CD4-positive, CD25-positive, alpha-beta regulatory T cell (primary cell): Measurements from ENCODE around the gene KCTD1. TPM values are rescaled to one million over a fixed set of nuclear protein-coding genes. Genes with fewer than 3 reads are reported as not detected.

Experiments
- ATAC-seq, 2 donors: fragments of 150-1000 bp; cut with Tn5 transposase; one replicate each; pipeline ENCODE4 v1.10.0; 2021; ENCODE audit warnings: low read depth in 2 of 2, moderate number of reproducible peaks in 2 of 2, moderate library complexity in 1 of 2
- DNase-seq, 3 donors: peaks; one replicate each; pipeline versions ENCODE4 v3.0.0 to v3.0.0-alpha.2; 2012 to 2022; ENCODE audit warnings: mixed read lengths in 1 of 3
- H3K27ac ChIP-seq: one replicate; pipeline ENCODE4 v1.7.0; 2013; ENCODE audit warnings: mild to moderate bottlenecking, low read length; ENCODE audit not compliant: insufficient read depth, poor library complexity, severe bottlenecking
- H3K27me3 ChIP-seq: one replicate; pipeline ENCODE4 v1.7.0; 2013; ENCODE audit warnings: low read length; ENCODE audit not compliant: control insufficient read depth, insufficient read depth
- H3K36me3 ChIP-seq: one replicate; pipeline ENCODE4 v1.7.0; 2013; ENCODE audit warnings: mild to moderate bottlenecking, low read length, moderate library complexity; ENCODE audit not compliant: control insufficient read depth, insufficient read depth
- H3K4me1 ChIP-seq: 2 replicates; pipeline ENCODE4 v1.7.0; 2013; ENCODE audit warnings: mild to moderate bottlenecking, low read length; ENCODE audit not compliant: insufficient read depth, control insufficient read depth, poor library complexity, severe bottlenecking
- H3K4me3 ChIP-seq: one replicate; pipeline ENCODE4 v1.7.0; 2013; ENCODE audit warnings: low read depth, mild to moderate bottlenecking, low read length, moderate library complexity
- H3K9me3 ChIP-seq, 2 experiments: 1 replicate in 1 of 2; 2 replicates in 1 of 2; pipeline ENCODE4 v1.7.0; 2013; ENCODE audit warnings: low read length in 2 of 2, mild to moderate bottlenecking in 1 of 2, moderate library complexity in 1 of 2; ENCODE audit not compliant: control insufficient read depth in 2 of 2
- H3K27ac Mint-ChIP-seq, 3 donors: one replicate each; pipeline ENCODE4 v1.8.0; 2020 to 2022; ENCODE audit warnings: mild to moderate bottlenecking in 3 of 3, mixed read lengths in 3 of 3, moderate library complexity in 2 of 3
- H3K27me3 Mint-ChIP-seq: one replicate; pipeline ENCODE4 v1.8.0; 2022; ENCODE audit warnings: mild to moderate bottlenecking, mixed read lengths
- H3K36me3 Mint-ChIP-seq: one replicate; pipeline ENCODE4 v1.8.0; 2020; ENCODE audit warnings: mixed read lengths
- H3K4me1 Mint-ChIP-seq, 4 donors: one replicate each; pipeline ENCODE4 v1.8.0; 2020 to 2022; ENCODE audit warnings: mixed read lengths in 4 of 4, mild to moderate bottlenecking in 1 of 4
- H3K4me3 Mint-ChIP-seq, 4 donors: one replicate each; pipeline ENCODE4 v1.8.0; 2020 to 2022; ENCODE audit warnings: mild to moderate bottlenecking in 4 of 4, mixed read lengths in 4 of 4, moderate library complexity in 3 of 4
- H3K9me3 Mint-ChIP-seq, 7 donors: one replicate each; pipeline ENCODE4 v1.8.0; 2020 to 2022; ENCODE audit warnings: mixed read lengths in 7 of 7, mild to moderate bottlenecking in 3 of 7, moderate library complexity in 2 of 7
- polyA plus RNA-seq, 4 donors: library from polyadenylated mRNA; unstranded; fragments of 300-500 nt; fragmentation: Illumina TruSeq; gene quantifications; one replicate each; pipeline ENCODE4 v1.2.3, GENCODE V29; 2021
- total RNA-seq: library from RNA; stranded (reverse); gene quantifications from one replicate; pipeline ENCODE4 v1.2.3, GENCODE V29; 2022

Gene KCTD1
- total and polyA plus RNA-seq, 5 donors from 2014 or later, result 0.14 to 2.0 (median 0.26) TPM; not detected in 2

DNA sequence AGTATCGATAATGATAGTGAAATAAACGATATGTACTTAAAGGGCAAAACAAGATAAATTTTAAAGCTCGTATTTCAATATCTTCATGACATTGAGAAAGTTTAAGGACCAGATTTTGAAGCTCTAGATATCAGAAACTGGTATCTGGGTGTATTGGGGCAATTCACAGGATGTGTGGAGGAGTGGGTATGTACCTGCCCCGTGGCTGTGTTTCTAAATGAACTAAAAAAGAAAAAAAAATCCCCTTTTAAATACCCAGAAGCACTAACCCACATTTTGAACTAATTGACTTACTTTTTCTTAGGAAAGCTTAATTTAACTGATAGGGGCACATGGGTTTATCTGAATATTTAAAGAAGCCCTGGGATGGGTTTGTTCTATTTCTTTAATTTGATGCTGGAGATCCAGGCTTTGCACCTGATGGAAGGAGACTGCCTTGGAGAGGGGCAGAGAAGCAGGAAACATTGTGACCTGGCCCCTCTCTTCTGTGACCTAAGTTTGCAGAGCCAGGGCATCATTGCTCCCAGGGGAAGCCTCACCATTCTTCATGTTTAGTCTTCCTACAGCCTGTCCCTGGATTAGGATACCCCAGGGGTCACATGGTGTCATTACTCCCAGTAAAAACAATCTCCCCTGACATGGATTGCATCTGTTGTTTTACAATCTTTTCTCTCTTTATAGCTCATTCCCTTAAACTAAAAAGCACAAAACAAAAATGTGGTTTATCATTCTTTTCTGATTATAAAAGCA lies 7.6 kb upstream of the KCTD1 start:
- Mint-ChIP-seq H3K4me1 (peaks cover 0 to 15% (median 0%) of the 10 kb centered on the region in 4 donors), H3K36me3 (no peaks in the 10 kb centered on the region), H3K27me3 (peaks cover 56% of the 10 kb centered on the region), H3K27ac (no peak overlapping the region), H3K4me3 (no peak overlapping the region), H3K9me3 (no peaks in the 10 kb centered on the region)
- H3K9me3 ChIP-seq, result no peaks in the 10 kb centered on the region
- H3K27ac ChIP-seq, result no peak overlapping the region
- H3K4me1 ChIP-seq, result no peaks in the 10 kb centered on the region
- peaks cover 25% of the 10 kb centered on the region for H3K27me3 ChIP-seq
- ATAC-seq, result no peak
- H3K36me3 ChIP-seq, result no peaks in the 10 kb centered on the region
- no peak for DNase-seq
- no peak overlapping the region for H3K4me3 ChIP-seq

- no peak overlapping the region for H3K27ac Mint-ChIP-seq
- H3K4me3 Mint-ChIP-seq, result no peak overlapping the region
- DNase-seq (no peak), ATAC-seq (no peak)
- Histone ChIP-seq H3K4me1 (peaks cover 10% of the 10 kb centered on the region), H3K27me3 (peaks cover 25% of the 10 kb centered on the region), H3K9me3 (no peaks in the 10 kb centered on the region), H3K4me3 (no peak overlapping the region), H3K36me3 (no peaks in the 10 kb centered on the region), H3K27ac (no peak overlapping the region)
- H3K9me3 Mint-ChIP-seq, result no peaks in the 10 kb centered on the region
- H3K36me3 Mint-ChIP-seq, result no peaks in the 10 kb centered on the region
- peaks cover 0 to 16% (median 3%) of the 10 kb centered on the region in 4 donors for H3K4me1 Mint-ChIP-seq
- peaks cover 50% of the 10 kb centered on the region for H3K27me3 Mint-ChIP-seq
These were observed 5.6 kb upstream of the KCTD1 start for GRCh38 chr18:26553943-26554342.

DNA sequence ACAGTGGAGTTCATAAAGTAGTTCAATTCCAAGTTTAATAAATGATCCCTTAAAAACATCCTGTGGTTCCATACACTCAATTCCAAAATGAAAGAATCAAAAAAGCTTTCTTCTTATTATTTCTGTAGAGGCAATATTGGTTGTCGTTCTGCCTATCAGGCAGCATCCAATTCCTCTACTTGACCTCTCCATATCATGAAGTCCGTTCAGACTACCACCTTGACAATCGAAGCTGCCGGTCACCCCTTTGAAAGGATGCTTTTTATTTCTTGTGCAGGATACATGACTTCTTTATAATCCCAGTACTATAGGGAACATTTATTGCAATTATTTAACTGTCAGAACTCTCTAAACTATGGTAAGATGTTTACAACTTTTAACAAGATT lies 3.3 kb upstream of the KCTD1 start:
- peak overlapping the region in 1 of 3 donors; percentile 79 for H3K27ac Mint-ChIP-seq
- H3K27me3 Mint-ChIP-seq, result peaks cover 44% of the 10 kb centered on the region
- Histone ChIP-seq H3K4me3 (no peak overlapping the region), H3K27ac (no peak overlapping the region), H3K4me1 (peaks cover 17% of the 10 kb centered on the region), H3K27me3 (peaks cover 23% of the 10 kb centered on the region), H3K36me3 (no peaks in the 10 kb centered on the region), H3K9me3 (no peaks in the 10 kb centered on the region)
- peak overlapping the region in 3 of 4 donors; percentile 7 to 51 (median 41) for H3K4me3 Mint-ChIP-seq
- H3K4me1 Mint-ChIP-seq, result peaks cover 0 to 17% (median 6%) of the 10 kb centered on the region in 4 donors
- no peaks in the 10 kb centered on the region for H3K36me3 Mint-ChIP-seq
- H3K9me3 Mint-ChIP-seq, result no peaks in the 10 kb centered on the region
- ATAC-seq, result no peak
- DNase-seq, result no peak

DNA sequence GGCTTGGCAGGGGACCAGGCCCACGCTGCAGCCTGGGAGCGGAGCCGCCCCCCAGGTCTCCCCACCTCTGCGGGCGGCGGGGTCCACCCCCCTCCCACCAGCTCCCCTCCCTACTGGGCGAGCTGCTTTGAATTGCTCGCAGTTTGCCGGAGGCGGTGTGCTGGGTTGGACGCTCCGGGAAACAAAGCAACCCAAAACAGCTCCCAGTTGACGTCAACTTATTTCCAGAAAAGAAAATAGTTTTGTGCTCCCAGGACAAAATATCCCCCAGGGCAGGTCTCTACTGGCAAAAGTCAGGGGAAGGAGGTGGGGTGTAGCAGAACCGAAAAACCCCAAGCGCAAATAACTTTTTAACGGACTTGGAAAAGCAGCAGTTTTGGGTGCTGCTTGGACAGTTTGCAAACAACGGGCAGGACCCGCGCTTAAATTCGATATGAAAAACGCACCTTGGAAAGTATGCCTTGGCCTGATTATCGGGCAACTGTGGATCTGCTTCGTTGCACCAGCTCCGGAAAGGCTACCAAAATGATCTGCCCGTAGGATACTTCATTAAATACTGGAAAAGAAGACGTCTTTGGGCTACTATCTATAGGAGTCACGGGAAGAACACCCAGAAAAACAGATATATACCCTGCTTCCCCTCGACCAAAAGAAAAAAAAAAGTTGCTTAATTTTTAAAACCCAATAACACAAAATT lies 2.8 kb upstream of the KCTD1 start:
- peaks cover 44% of the 10 kb centered on the region for H3K27me3 Mint-ChIP-seq
- H3K4me3 ChIP-seq, result no peak overlapping the region

DNA sequence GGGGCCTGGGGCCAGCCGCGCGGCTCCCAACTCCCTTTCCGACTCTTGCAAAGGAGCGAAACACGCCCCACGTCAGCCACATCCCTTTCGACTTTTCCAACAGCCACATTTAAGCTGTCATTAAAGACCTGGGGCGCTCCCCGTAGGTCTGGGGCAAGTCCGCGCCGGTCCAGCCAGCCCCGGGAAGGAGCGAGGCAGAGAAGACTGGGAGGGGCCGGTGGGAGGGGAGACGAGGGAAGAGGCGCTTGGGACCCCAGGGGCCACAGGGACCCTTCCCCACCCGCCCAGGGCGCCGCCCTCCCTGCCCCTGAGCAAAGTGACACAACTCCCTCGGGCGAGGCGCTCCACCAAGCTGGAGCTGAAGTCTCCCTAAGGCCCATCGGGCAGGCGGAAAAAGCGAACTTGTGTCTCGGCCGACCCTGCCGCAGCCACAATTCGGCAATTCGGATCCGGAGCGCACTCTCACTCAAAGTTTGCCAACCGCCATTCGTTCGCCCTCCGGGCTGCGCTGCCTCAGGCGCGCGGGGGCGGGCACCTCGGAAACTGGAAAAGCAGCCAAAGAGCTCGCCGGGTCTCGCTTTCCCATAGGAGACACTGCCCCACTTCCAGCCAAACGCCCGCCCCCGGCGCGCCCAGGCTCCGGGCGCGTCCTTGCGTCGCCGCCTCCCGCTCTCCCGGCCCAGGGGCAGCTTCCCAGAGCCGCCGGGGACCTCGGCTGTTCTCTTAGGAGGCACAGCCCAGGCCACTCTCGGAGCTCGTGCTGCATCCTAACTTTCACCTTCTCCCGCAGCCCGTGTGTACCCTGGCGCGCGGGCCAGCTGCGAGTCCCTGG lies 1.1 kb upstream of the KCTD1 start:
- H3K27ac ChIP-seq, result no peak overlapping the region
- H3K9me3 ChIP-seq, result no peaks in the 10 kb centered on the region
- H3K4me1 Mint-ChIP-seq, result peaks cover 3 to 37% (median 19%) of the 10 kb centered on the region in 4 donors
- no peak overlapping the region for H3K4me3 ChIP-seq
- peaks cover 40% of the 10 kb centered on the region for H3K27me3 Mint-ChIP-seq
- peaks cover 23% of the 10 kb centered on the region for H3K27me3 ChIP-seq
- ATAC-seq (no peak), DNase-seq (peak in 1 of 3 donors; percentile 16)
- H3K9me3 Mint-ChIP-seq, result no peaks in the 10 kb centered on the region
- H3K27ac Mint-ChIP-seq, result no peak overlapping the region
- peaks cover 23% of the 10 kb centered on the region for H3K4me1 ChIP-seq
- no peaks in the 10 kb centered on the region for H3K36me3 Mint-ChIP-seq
- H3K36me3 ChIP-seq, result no peaks in the 10 kb centered on the region
- peak overlapping the region in 3 of 4 donors; percentile 56 to 69 (median 62) for H3K4me3 Mint-ChIP-seq

More for the DNA sequence above, 2.8 kb upstream of the KCTD1 start:
- peaks cover 0 to 22% (median 10%) of the 10 kb centered on the region in 4 donors for H3K4me1 Mint-ChIP-seq
- Histone ChIP-seq H3K4me1 (peaks cover 19% of the 10 kb centered on the region), H3K27ac (no peak overlapping the region), H3K27me3 (peaks cover 23% of the 10 kb centered on the region), H3K36me3 (no peaks in the 10 kb centered on the region), H3K9me3 (no peaks in the 10 kb centered on the region)
- ATAC-seq (no peak), DNase-seq (no peak)
- H3K36me3 Mint-ChIP-seq, result no peaks in the 10 kb centered on the region
- peak overlapping the region in 1 of 3 donors; percentile 79 for H3K27ac Mint-ChIP-seq
- peak overlapping the region in 3 of 4 donors; percentile 7 to 51 (median 41) for H3K4me3 Mint-ChIP-seq
- H3K9me3 Mint-ChIP-seq, result no peaks in the 10 kb centered on the region

- peaks cover 23% of the 10 kb centered on the region for H3K4me1 ChIP-seq
- peaks cover 3 to 51% (median 25%) of the 10 kb centered on the region in 4 donors for H3K4me1 Mint-ChIP-seq
- H3K27ac ChIP-seq, result no peak overlapping the region
- DNase-seq (peak in 2 of 3 donors; percentile 28 to 71), ATAC-seq (peak; percentile 54 to 56)
- peak overlapping the region; percentile 19 for H3K4me3 ChIP-seq
- no peak overlapping the region for H3K27ac Mint-ChIP-seq
- peaks cover 23% of the 10 kb centered on the region for H3K27me3 Mint-ChIP-seq
- H3K4me3 Mint-ChIP-seq, result peak overlapping the region; percentile 75 to 92 (median 84)
- peaks cover 13% of the 10 kb centered on the region for H3K27me3 ChIP-seq
- H3K9me3 ChIP-seq, result no peaks in the 10 kb centered on the region
- H3K36me3 ChIP-seq, result no peaks in the 10 kb centered on the region
- no peaks in the 10 kb centered on the region for H3K36me3 Mint-ChIP-seq
- H3K9me3 Mint-ChIP-seq, result peaks cover 0 to 2% (median 0%) of the 10 kb centered on the region in 7 donors
These were observed 523 bp downstream of the KCTD1 start for GRCh38 chr18:26547646-26548414.
